CD14-positive monocyte (primary cell): ENCODE results near the gene DLD. TPM values are rescaled to one million over a fixed set of nuclear protein-coding genes. Genes with fewer than 3 reads are reported as not detected.
A peak's percentile ranks its signal among the peaks of the same experiment; 100 is the strongest.

ENCODE experiments used
- DNase-seq, 3 donors: peaks; one replicate each; pipeline ENCODE4 v3.0.0-alpha.2; 2011 to 2022
- H2AFZ ChIP-seq: 2 replicates; pipeline ENCODE4 v1.6.0; 2012; ENCODE audit warnings: mild to moderate bottlenecking, low read depth, low read length, inconsistent platforms; ENCODE audit not compliant: insufficient read depth, poor library complexity, severe bottlenecking
- H3K27ac ChIP-seq, 2 donors: 1 replicate in 1 of 2; 2 replicates in 1 of 2; pipeline ENCODE4 v1.5.1; 2012 to 2013; ENCODE audit warnings: low read length in 2 of 2, control low read depth in 1 of 2, inconsistent platforms in 1 of 2, low read depth in 1 of 2, mild to moderate bottlenecking in 1 of 2
- H3K27me3 ChIP-seq, 2 donors: one replicate each; pipeline versions ENCODE4 v1.6.0 to v1.6.1; 2011 to 2013; ENCODE audit warnings: low read length in 2 of 2; ENCODE audit not compliant: control insufficient read depth in 2 of 2, insufficient read depth in 2 of 2
- H3K36me3 ChIP-seq, 2 donors: replicated peaks in 1 of 2; 1 replicate in 1 of 2; 2 replicates in 1 of 2; pipeline versions ENCODE4 v1.5.1 to v1.6.1; 2012 to 2013; ENCODE audit warnings: low read length in 2 of 2, control low read depth in 1 of 2, inconsistent platforms in 1 of 2, mild to moderate bottlenecking in 1 of 2; ENCODE audit not compliant: insufficient read depth in 2 of 2, control insufficient read depth in 1 of 2
- H3K4me1 ChIP-seq, 2 donors: 1 replicate in 1 of 2; 2 replicates in 1 of 2; pipeline versions ENCODE4 v1.5.1 to v1.6.1; 2012 to 2013; ENCODE audit warnings: low read length in 2 of 2, control low read depth in 1 of 2, inconsistent platforms in 1 of 2, mild to moderate bottlenecking in 1 of 2, moderate library complexity in 1 of 2; ENCODE audit not compliant: insufficient read depth in 2 of 2, control insufficient read depth in 1 of 2
- H3K4me2 ChIP-seq: replicated peaks from 2 replicates; pipeline ENCODE3; 2012; ENCODE audit warnings: low read length, moderate library complexity, mild to moderate bottlenecking; ENCODE audit not compliant: poor library complexity, severe bottlenecking; ENCODE audit errors: extremely low read depth
- H3K4me3 ChIP-seq, 3 experiments: fragments of 200-600 bp in 1 of 3; sonication (generic) in 1 of 3; replicated peaks in 1 of 3; 1 replicate in 2 of 3; 2 replicates in 1 of 3; pipeline ENCODE4 v1.5.1; 2011 to 2013; ENCODE audit warnings: low read length in 3 of 3, mild to moderate bottlenecking in 3 of 3, control low read depth in 2 of 3, low read depth in 2 of 3, inconsistent platforms in 1 of 3, moderate library complexity in 1 of 3
- H3K79me2 ChIP-seq: 2 replicates; pipeline ENCODE4 v1.6.0; 2012; ENCODE audit warnings: mild to moderate bottlenecking, control low read depth, inconsistent platforms, low read length, moderate library complexity; ENCODE audit not compliant: insufficient read depth
- H3K9ac ChIP-seq: 2 replicates; pipeline ENCODE4 v1.6.0; 2017; ENCODE audit warnings: low read length, mild to moderate bottlenecking; ENCODE audit not compliant: insufficient read depth, poor library complexity, severe bottlenecking
- H3K9me3 ChIP-seq, 2 donors: replicated peaks in 1 of 2; 1 replicate in 1 of 2; 2 replicates in 1 of 2; pipeline versions ENCODE4 v1.5.1 to v1.6.1; 2012 to 2013; ENCODE audit warnings: low read length in 2 of 2, control low read depth in 1 of 2; ENCODE audit not compliant: control insufficient read depth in 1 of 2, insufficient read depth in 1 of 2
- H4K20me1 ChIP-seq: 2 replicates; pipeline ENCODE4 v1.6.0; 2012; ENCODE audit warnings: mild to moderate bottlenecking, low read length, control low read depth, moderate library complexity; ENCODE audit not compliant: insufficient read depth
- H3K27ac Mint-ChIP-seq, 7 donors: one replicate each; pipeline ENCODE4 v1.8.0; 2020; ENCODE audit warnings: mild to moderate bottlenecking in 7 of 7, mixed read lengths in 7 of 7, moderate library complexity in 6 of 7, inconsistent platforms in 2 of 7
- H3K27me3 Mint-ChIP-seq, 3 donors: one replicate each; pipeline ENCODE4 v1.8.0; 2021 to 2022; ENCODE audit warnings: low read depth in 3 of 3, mild to moderate bottlenecking in 3 of 3, mixed read lengths in 3 of 3, moderate library complexity in 3 of 3, inconsistent platforms in 1 of 3
- H3K36me3 Mint-ChIP-seq, 2 donors: one replicate each; pipeline ENCODE4 v1.8.0; 2020; ENCODE audit warnings: mixed read lengths in 2 of 2, inconsistent platforms in 1 of 2, mild to moderate bottlenecking in 1 of 2
- H3K4me1 Mint-ChIP-seq: one replicate; pipeline ENCODE4 v1.8.0; 2020; ENCODE audit warnings: mild to moderate bottlenecking, mixed read lengths
- H3K4me3 Mint-ChIP-seq, 2 donors: one replicate each; pipeline ENCODE4 v1.8.0; 2020; ENCODE audit warnings: mild to moderate bottlenecking in 2 of 2, mixed read lengths in 2 of 2, moderate library complexity in 1 of 2
- H3K9me3 Mint-ChIP-seq, 7 donors: one replicate each; pipeline ENCODE4 v1.8.0; 2020 to 2022; ENCODE audit warnings: mixed read lengths in 7 of 7, mild to moderate bottlenecking in 6 of 7, moderate library complexity in 6 of 7, inconsistent platforms in 2 of 7
- WGBS: methylation state at CpG from one replicate; pipeline ENCODE4 v1.1.5; 2013; ENCODE audit warnings: missing lambda C conversion rate; ENCODE audit not compliant: insufficient coverage; 5-methylcytosine and 5-hydroxymethylcytosine counted together
- intact Hi-C, 2 donors: fragments of 100-400 bp; cut with micrococcal nuclease; formaldehyde crosslinking; loops; one replicate each; pipeline versions ENCODE4 v1.15.0 to v1.15.1; 2023
- polyA plus RNA-seq, 3 donors: library from polyadenylated mRNA; depleted of rRNA in 1 of 3; unstranded in 2 of 3; stranded (reverse) in 1 of 3; fragments of 300-500 nt in 2 of 3; fragments of >200 nt in 1 of 3; fragmentation: Illumina TruSeq in 2 of 3; gene quantifications; 1 replicate in 2 of 3; 2 replicates in 1 of 3; pipeline ENCODE4 v1.2.3, GENCODE V29; 2012 to 2021
- TF ChIP-seq, protein P1 (sequence below): fragments of 200-600 bp; IDR thresholded peaks from one replicate; pipeline ENCODE4 v1.8.0; 2022; ENCODE audit warnings: antibody characterized with exemption, mild to moderate bottlenecking

Gene DLD
- polyA plus RNA-seq, 3 donors = 54.5 to 73.6 (median 70.1) TPM

DNA sequence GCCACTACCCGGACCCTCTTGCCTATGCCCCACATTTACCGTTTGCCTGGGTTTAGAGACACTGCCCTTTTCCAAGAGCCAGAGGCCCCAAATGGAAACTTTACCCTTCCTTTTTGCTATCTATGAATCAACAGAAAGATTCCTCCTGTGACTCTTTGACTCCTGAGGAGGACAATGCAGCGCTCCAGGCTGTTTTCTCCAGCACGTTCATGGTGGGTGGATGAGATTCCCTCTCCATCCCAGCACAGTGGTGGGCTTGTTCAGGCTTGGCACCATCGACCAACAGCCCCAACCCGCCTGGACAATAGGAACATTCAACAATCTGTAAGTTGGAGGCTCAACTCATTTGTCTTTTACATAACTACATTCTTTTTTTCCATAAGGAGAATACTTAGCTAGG is 55.9 kb downstream of the DLD start:
- Histone ChIP-seq H3K9me3 (no peaks in the 10 kb centered on the region), H3K79me2 (no peaks in the 10 kb centered on the region), H3K27ac (no peak overlapping the region), H3K4me1 (no peaks in the 10 kb centered on the region), H3K36me3 (no peaks in the 10 kb centered on the region), H3K27me3 (no peaks in the 10 kb centered on the region), H4K20me1 (no peaks in the 10 kb centered on the region), H2AFZ (no peak overlapping the region), H3K9ac (no peak overlapping the region), H3K4me3 (no peak overlapping the region), H3K4me2 (no peak overlapping the region)
- no peak overlapping the region for H3K4me3 Mint-ChIP-seq
- WGBS = no CpG with 5 or more reads among the region's 6 CpGs
- peaks cover 0 to 1% (median 0%) of the 10 kb centered on the region in 7 donors for H3K9me3 Mint-ChIP-seq
- H3K4me1 Mint-ChIP-seq = no peaks in the 10 kb centered on the region
- H3K27me3 Mint-ChIP-seq = peaks cover 2% of the 10 kb centered on the region in 3 donors
- TF ChIP-seq, protein P1, sequence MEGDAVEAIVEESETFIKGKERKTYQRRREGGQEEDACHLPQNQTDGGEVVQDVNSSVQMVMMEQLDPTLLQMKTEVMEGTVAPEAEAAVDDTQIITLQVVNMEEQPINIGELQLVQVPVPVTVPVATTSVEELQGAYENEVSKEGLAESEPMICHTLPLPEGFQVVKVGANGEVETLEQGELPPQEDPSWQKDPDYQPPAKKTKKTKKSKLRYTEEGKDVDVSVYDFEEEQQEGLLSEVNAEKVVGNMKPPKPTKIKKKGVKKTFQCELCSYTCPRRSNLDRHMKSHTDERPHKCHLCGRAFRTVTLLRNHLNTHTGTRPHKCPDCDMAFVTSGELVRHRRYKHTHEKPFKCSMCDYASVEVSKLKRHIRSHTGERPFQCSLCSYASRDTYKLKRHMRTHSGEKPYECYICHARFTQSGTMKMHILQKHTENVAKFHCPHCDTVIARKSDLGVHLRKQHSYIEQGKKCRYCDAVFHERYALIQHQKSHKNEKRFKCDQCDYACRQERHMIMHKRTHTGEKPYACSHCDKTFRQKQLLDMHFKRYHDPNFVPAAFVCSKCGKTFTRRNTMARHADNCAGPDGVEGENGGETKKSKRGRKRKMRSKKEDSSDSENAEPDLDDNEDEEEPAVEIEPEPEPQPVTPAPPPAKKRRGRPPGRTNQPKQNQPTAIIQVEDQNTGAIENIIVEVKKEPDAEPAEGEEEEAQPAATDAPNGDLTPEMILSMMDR = no peak
- no peak for DNase-seq
- H3K27ac Mint-ChIP-seq = peak overlapping the region in 1 of 7 donors; percentile 36
- intact Hi-C loops = no loop called here
- no peaks in the 10 kb centered on the region for H3K36me3 Mint-ChIP-seq

DNA sequence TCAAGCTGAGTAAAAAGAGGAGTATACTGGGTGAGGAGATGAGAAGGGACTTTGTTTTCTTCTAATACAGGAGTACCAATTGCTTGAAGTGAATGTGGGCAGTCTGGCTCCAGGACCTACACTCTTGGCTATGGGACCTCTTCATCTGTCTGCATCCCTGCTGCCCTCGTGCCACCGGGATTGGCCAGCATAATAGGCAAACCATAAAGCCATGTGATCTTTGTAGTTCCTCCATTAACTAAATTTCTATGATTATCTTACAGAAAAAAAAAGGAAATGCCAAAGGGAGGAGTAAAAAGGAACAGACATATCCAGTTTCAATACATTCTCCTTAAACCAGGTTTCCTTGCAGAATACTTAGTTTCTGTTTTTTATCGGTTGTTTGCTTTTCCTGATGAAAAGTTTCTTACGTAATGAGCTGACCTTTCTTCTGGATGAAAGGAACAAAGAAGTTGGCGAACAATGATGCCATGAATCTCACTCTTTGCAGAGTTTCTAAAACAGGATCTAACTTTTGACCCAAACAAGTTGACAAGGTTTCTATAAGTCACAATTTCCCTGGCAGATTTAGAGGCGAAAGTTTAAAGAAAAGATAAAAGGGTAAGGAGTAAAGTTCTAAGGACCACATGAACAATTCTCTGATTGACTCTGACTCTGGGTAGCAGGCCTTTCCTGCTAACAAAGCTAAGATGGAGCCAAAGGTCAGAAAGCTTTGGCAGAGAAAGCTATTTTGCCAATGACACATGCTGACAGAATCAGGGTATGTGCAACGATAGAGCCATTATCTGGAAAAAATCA is 57.9 kb downstream of the DLD start:
- Histone ChIP-seq H3K9me3 (no peaks in the 10 kb centered on the region), H3K4me2 (no peak overlapping the region), H3K27me3 (no peaks in the 10 kb centered on the region), H3K4me1 (no peaks in the 10 kb centered on the region), H3K79me2 (no peaks in the 10 kb centered on the region), H3K27ac (no peak overlapping the region), H3K9ac (no peak overlapping the region), H3K36me3 (no peaks in the 10 kb centered on the region), H4K20me1 (no peaks in the 10 kb centered on the region), H3K4me3 (no peak overlapping the region), H2AFZ (no peak overlapping the region)
- H3K36me3 Mint-ChIP-seq = no peaks in the 10 kb centered on the region
- H3K4me1 Mint-ChIP-seq = no peaks in the 10 kb centered on the region
- H3K4me3 Mint-ChIP-seq = no peak overlapping the region
- no peak for DNase-seq
- no peak overlapping the region for H3K27ac Mint-ChIP-seq
- TF ChIP-seq, protein P1 = no peak
- H3K27me3 Mint-ChIP-seq = peaks cover 2% of the 10 kb centered on the region in 3 donors
- peaks cover 0 to 1% (median 0%) of the 10 kb centered on the region in 7 donors for H3K9me3 Mint-ChIP-seq
- intact Hi-C loops = no loop called here
- 62% methylated on average over 3 of the region's 7 CpGs for WGBS
